GM19023 (cell line): ENCODE data around the gene MEP1A.
"Not testable (repeated sequence)": the region's sequence is repeated elsewhere in the genome, so short reads cannot be mapped to it uniquely, and the experiment has no call there.

ENCODE experiments used
- ATAC-seq: cut with Tn5 transposase; IDR thresholded peaks from one replicate; pipeline ENCODE4 v1.9.1; 2021; ENCODE audit warnings: mild to moderate bottlenecking, moderate library complexity; ENCODE audit not compliant: unreplicated experiment

The MEP1A gene

DNA sequence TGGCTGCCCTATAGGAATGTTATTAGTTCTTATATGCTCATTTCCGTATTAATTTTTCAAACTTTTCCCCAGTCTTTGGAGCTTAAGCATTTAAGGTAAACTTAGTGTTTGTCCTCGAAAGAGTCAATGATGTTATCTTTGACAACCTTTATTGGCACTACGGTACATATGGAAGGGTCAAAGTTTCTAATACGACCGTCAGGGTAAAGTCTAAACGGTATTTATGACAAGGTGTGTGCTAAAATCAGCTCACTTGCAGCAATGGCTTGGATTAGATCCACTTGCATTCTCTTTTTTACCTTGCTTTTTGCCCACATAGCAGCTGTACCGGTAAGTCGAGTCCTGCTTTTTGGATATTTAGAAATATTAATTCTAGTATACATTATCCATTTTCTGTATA is at the start of gene MEP1A:
Gene MEP1A (plus strand): TSS at position 252 of the 400 bp plus-strand sequence. CDS start 10 bp downstream, at position 262.
- ATAC-seq, result no peak

DNA sequence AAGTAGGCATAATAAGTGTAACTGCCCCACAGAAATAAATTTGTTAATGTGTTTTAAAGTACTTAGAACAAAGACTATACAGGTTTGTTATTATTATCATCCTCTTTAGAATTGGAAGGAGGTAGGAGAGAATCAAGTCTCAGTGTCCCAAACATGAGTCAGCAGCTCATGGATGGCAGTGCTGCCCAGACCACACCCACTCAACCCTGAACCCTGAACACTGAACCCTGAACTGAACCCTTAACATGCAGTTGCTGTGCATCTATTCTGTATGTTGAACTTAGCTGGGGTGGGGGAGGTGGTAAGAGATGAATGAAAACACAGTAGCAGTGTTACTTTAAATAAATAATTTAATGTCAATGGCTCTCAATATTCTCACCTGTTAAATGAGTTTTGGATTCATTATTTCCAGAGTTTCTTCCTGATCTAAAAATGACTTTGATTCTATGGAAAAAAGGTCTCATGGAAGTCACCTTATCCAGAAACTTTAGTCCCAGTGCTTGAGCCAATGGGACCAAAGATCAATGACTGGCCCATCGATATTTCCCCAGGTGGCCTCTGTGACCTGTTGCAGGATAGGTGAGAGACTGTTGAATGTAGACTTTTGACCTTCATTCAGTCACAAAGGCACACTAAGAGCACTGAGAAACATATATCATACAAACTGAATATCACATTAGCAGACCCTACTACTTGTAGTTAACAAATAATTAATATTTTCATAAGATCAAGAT is 49.6 kb upstream of the MEP1A start:
- no peak for ATAC-seq

DNA sequence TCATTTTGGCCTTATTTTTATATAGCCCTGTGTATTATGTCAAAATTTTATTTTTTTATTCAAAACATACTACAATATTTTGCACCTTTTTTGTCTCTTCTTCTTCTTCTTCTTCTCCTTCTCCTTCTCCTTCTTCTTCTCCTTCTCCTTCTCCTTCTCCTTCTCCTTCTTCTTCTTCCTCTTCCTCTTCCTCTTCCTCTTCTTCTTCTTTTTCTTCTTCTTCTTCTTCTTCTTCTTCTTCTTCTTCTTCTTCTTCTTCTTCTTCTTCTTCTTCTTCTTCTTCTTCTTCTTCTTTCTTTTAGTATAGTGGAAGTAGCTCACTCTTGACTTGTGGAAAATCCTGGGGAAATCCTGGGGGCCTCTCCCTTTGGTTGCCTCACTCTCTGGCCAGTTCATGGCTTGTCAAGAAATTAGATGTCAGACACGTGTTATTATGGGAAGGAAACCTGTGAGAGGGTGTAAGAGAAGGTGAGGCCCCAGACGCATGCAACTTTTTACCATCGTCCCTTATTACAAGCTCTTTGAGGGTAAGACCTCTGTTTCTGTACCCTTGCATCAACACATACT is 48.9 kb upstream of the MEP1A start:
- ATAC-seq, result not testable (repeated sequence)

- no peak for ATAC-seq
Observed at GRCh38 chr6:46745973-46746372, 47.2 kb upstream of the MEP1A start.

DNA sequence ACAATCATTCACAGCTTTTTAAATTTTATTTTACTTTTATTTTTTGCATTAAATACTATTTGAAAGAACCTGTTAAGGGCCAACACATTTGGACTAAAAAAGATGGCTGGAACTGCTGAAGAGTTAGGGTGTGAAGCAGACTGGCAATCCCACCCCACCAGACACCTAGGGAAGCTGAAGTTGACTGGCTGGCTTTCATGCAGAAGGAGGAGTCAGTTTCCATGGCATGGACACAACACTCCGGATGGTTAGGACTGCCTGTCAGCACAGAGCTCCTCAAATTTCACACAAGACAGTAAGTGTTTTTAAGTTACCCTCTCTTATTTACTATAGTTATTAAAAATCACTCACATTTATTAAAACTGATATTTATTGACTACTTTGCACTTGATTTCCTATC is 46.5 kb upstream of the MEP1A start, which contains the start of gene ANKRD66:
Gene ANKRD66 (plus strand): TSS at position 238 of the 400 bp plus-strand sequence. CDS start 5,016 bp downstream, outside the sequence.
- ATAC-seq, result no peak

DNA sequence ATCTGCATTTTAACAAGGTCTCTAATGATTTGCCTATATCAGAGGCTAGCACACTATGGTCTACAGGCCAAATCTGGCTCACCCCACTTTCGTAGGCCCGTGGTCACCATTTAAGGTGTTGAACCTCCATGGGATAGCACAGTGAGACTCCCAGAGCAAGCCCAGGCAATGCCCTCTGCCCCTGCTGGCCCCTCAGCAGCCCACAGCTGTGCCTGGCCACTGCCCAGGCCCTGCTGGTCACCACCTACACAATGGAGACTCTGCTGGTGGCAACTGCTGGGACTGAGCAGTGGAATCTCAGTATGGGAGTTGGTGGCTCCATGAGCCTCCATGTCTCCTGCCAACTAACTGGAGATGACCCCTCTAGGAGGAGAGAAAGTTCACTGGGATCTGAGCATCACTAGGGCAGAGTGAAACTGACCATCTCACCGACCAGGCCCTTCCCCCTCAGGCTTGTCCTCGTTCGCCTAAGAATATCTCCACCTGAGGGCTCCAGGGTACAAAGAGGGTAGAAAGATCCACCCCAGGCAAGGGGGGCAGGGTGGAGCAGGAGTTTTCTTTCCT is 44.2 kb upstream of the MEP1A start:
- no peak for ATAC-seq

DNA sequence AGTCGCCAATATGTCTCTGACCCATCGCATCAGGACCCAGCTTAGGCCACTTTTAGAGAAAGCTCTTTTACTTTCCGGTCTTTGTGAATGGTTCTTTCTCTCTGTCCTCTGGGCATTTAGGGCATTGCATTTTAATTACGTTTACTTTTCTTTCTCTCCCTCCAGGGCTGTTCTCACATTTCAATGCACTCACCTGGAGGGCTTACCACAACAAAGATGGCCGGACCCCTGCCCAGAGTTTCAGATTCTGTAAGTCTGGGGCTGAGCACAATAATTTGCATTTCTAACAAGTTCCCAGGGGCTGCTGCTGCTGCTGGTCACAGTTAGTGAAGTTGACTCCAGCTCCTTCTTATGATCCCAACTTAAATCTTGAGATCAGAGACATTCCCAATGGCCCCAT is 43.5 kb upstream of the MEP1A start:
- no peak for ATAC-seq

- no peak for ATAC-seq
Observed at GRCh38 chr6:46751658-46752057, 41.5 kb upstream of the MEP1A start.

DNA sequence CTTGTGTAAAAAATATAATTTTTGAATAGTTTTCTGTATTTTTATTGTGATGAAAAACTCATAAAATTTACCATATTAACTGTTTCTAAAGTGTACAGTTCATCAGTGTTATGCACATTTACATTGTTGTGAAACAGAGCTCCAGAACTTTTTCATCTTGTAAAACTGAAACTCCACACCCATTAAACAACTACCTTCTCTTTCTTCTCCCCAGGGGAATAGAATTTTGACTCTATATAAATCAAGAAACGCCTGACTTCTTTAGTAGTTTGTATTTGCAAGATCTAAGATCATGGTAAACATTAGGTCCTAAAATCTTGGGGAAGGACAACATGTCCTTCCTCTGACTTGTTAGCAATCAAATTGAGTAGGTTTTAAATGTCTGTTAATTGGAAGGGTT is 37.3 kb upstream of the MEP1A start:
- no peak for ATAC-seq

- ATAC-seq, result no peak
Observed at GRCh38 chr6:46756469-46757213, 36.5 kb upstream of the MEP1A start.

- no peak for ATAC-seq
Observed at GRCh38 chr6:46757214-46757596, 36.0 kb upstream of the MEP1A start.

- ATAC-seq, result no peak
Observed at GRCh38 chr6:46758960-46759753, 34.0 kb upstream of the MEP1A start.

- no peak for ATAC-seq
Observed at GRCh38 chr6:46760925-46761324, 32.3 kb upstream of the MEP1A start.

DNA sequence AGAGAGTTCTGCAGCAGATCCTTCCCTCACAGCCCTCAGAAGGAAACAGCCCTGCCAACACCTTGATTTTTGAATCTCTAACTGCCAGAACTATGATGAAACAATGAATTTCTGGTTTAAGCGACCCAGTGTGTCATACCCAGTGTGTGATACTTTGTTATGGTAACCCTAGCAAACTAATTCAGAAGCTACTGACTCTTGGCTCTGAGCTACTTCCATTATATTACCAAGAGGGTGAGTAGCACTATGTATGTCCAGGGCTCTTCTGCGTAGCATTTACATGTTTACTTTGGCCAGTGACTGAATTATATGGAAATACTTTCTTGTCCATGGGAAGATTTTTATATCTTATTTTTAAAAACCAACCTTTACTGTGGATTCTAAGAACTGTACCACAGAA is 29.7 kb upstream of the MEP1A start:
- ATAC-seq, result no peak

- not testable (repeated sequence) for ATAC-seq
Observed at GRCh38 chr6:46764280-46764679, 28.9 kb upstream of the MEP1A start.

GRCh38 chr6:46764961-46765360 is 28.2 kb upstream of the MEP1A start:
- ATAC-seq, result no peak

- ATAC-seq, result no peak
Observed at GRCh38 chr6:46772016-46772415, 21.2 kb upstream of the MEP1A start.

DNA sequence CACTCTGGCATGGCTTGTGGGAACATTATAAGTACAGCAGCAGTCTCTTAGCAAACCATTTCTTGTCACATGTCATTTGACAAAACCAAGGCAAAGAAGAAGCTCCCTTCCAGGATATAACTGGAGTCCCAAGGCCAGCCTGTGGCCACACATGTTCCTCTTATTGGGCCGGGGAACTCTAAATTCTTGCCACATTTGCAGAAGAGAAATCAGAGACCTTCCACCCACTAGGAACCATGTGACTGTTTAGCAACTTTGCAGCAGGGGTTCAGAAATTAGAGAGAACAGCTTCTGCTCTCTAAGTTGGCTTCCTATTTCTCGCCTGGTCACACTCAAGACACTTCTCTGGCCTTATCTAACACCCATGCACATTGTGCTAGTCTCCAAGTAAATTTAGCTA is 20.4 kb upstream of the MEP1A start:
- no peak for ATAC-seq

- no peak for ATAC-seq
Observed at GRCh38 chr6:46773201-46773855, 19.9 kb upstream of the MEP1A start.

DNA sequence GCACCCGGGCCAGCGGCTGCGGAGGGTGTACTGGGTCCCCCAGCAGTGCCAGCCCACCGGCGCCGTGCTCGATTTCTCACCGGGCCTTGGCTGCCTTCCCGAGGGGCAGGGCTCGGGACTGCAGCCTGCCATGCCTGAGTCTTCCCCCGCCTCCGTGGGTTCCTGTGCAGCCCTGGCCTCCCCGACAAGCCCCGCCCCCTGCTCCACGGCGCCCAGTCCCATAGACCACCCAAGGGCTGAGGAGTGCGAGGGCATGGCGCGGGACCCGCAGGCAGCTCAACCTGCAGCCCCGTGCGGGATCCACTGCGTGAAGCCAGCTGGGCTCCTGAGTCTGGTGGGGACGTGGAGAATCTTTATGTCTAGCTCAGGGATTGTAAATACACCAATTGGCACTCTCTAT is 18.5 kb upstream of the MEP1A start:
- not testable (repeated sequence) for ATAC-seq
